ENCODE data around the gene GLUL.

GLUL gene

GRCh38 chr1:182391362-182392049, at the start of gene GLUL:
TSS of gene GLUL (minus strand) at chr1:182391790. CDS start at chr1:182388737, 3,053 bp downstream.
- DNase-seq (ENCODE audit: low read depth), result peak; percentile 96

GRCh38 chr1:182438326-182438725, 46.7 kb upstream of the GLUL start:
- no peak for DNase-seq (ENCODE audit: low read depth)

- no peak for DNase-seq (ENCODE audit: low read depth)
Measured at GRCh38 chr1:182433580-182433979, 42.0 kb upstream of the GLUL start.

- DNase-seq (ENCODE audit: low read depth), result no peak
Measured at GRCh38 chr1:182431278-182431677, 39.7 kb upstream of the GLUL start.

GRCh38 chr1:182430263-182431068, 38.9 kb upstream of the GLUL start:
- no peak for DNase-seq (ENCODE audit: low read depth)

GRCh38 chr1:182428043-182428442, 36.5 kb upstream of the GLUL start:
- no peak for DNase-seq (ENCODE audit: low read depth)

GRCh38 chr1:182426442-182427430, 35.1 kb upstream of the GLUL start:
- no peak for DNase-seq (ENCODE audit: low read depth)

- no peak for DNase-seq (ENCODE audit: low read depth)
Measured at GRCh38 chr1:182415789-182416188, 24.2 kb upstream of the GLUL start.

- no peak for DNase-seq (ENCODE audit: low read depth)
Measured at GRCh38 chr1:182413969-182414368, 22.4 kb upstream of the GLUL start.

- no peak for DNase-seq (ENCODE audit: low read depth)
Measured at GRCh38 chr1:182413486-182413885, 21.9 kb upstream of the GLUL start.

- peak; percentile 34 for DNase-seq (ENCODE audit: low read depth)
Measured at GRCh38 chr1:182410620-182411273, 19.2 kb upstream of the GLUL start.

- no peak for DNase-seq (ENCODE audit: low read depth)
Measured at GRCh38 chr1:182410138-182410537, 18.5 kb upstream of the GLUL start.

- no peak for DNase-seq (ENCODE audit: low read depth)
Measured at GRCh38 chr1:182408435-182409075, 17.0 kb upstream of the GLUL start.

- DNase-seq (ENCODE audit: low read depth), result no peak
Measured at GRCh38 chr1:182407724-182408123, 16.1 kb upstream of the GLUL start.

- DNase-seq (ENCODE audit: low read depth), result no peak
Measured at GRCh38 chr1:182406012-182406411, 14.4 kb upstream of the GLUL start.

GRCh38 chr1:182405578-182405977, 14.0 kb upstream of the GLUL start:
- no peak for DNase-seq (ENCODE audit: low read depth)

- no peak for DNase-seq (ENCODE audit: low read depth)
Measured at GRCh38 chr1:182404781-182405180, 13.2 kb upstream of the GLUL start.

GRCh38 chr1:182400567-182400966, 9.0 kb upstream of the GLUL start, which contains the start of gene TEDDM1:
TSS of gene TEDDM1 (minus strand) at chr1:182400667. CDS start at chr1:182400485, 182 bp downstream.
- DNase-seq (ENCODE audit: low read depth), result no peak

GRCh38 chr1:182397653-182398393, 6.2 kb upstream of the GLUL start:
- DNase-seq (ENCODE audit: low read depth), result no peak

- DNase-seq (ENCODE audit: low read depth), result no peak
Measured at GRCh38 chr1:182395906-182396305, 4.3 kb upstream of the GLUL start.
